HG03442 (cell line): ENCODE measurements around the gene LPP.
A peak's percentile ranks its signal among the peaks of the same experiment; 100 is the strongest.

ENCODE experiments used
- ATAC-seq: cut with Tn5 transposase; IDR thresholded peaks from one replicate; pipeline ENCODE4 v1.9.1; 2021; ENCODE audit warnings: mild to moderate bottlenecking, moderate library complexity; ENCODE audit not compliant: unreplicated experiment

LPP gene

DNA sequence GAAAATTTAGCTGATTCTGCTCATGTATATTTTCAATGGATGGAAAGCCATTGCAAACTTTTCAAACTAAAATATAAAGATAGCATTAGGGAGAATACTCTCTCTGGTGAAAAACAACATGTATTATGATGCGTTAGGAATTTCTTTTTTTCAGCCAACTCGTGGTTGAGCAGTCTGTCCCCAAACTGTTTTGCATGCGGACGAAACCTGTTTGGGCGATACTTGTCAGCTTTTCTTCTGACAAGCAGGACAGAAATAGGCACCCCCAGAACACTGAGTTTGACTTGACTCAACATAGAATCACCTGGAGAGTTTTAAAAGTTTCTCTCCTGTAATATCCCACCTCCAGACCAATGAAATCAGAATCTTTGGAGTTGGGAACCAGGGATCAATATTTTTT is 600.3 kb downstream of the LPP start:
- peak; percentile 48 for ATAC-seq

DNA sequence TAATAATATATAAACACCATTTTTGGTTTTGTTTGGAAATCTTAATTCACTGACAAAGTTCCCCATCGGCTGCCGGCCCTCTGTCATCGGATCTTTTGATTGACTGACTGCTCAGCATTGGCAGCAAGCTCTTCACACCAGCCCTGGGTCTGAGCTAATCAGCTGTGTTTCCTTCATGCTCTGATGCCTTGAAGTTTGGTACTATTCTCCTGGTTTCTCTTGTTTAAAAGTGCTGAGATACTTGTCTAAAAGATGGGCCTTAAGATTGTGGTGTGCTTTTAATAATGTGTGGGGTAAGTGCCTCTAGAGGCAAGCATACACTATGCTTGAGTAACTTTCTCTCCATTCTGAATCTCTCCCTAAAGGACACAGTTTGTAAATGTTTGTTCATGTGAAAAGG is 602.3 kb downstream of the LPP start:
- no peak for ATAC-seq

GRCh38 chr3:188759336-188760005 is 605.5 kb downstream of the LPP start:
- no peak for ATAC-seq

- no peak for ATAC-seq
Observed at GRCh38 chr3:188760408-188760807, 606.5 kb downstream of the LPP start.

- ATAC-seq, result no peak
Observed at GRCh38 chr3:188761439-188761838, 607.5 kb downstream of the LPP start.

GRCh38 chr3:188761964-188762363 is 608.0 kb downstream of the LPP start:
- no peak for ATAC-seq

GRCh38 chr3:188764609-188765008 is 610.7 kb downstream of the LPP start:
- no peak for ATAC-seq

DNA sequence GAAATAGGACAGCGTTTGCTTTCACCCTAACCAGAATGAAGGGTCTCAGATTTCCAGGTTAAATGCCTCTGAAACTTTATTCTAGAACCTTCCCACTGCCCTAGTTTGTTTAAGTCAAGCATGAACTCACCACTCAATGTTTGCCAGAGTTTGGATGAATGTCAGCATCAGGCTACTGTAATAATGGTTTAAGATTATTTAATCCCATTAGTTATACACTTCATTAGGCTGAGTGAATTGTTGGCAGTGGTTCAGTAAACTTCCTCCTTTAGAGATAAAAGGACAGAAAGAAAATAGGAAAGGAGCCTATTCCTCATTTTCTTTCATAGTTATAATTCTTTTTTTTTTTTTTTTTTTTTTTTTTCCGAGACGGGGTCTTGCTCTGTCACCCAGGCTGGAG is 615.9 kb downstream of the LPP start:
- ATAC-seq, result no peak

GRCh38 chr3:188772886-188773285 is 618.9 kb downstream of the LPP start:
- no peak for ATAC-seq

DNA sequence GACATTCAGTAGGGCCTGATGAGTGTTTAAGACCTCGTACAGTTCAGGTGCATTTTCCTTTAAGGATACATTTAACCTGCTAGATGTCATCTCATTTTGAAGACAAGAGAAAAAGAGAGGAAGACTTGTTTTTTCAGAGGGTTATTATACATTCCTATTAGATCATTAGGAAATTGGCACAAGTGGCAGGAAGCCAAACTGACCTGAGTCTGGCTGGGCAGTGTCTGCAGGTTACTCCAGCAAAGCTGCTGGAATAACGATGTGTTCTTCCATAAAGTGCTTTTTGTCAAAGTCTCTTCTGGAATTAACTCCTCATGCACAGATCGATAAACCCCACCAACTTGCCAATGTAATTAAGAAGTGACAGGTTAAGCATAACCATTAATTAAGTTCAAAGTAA is 621.5 kb downstream of the LPP start:
- ATAC-seq, result no peak

GRCh38 chr3:188776447-188776846 is 622.5 kb downstream of the LPP start:
- no peak for ATAC-seq

GRCh38 chr3:188778091-188778852 is 624.3 kb downstream of the LPP start:
- ATAC-seq, result no peak

DNA sequence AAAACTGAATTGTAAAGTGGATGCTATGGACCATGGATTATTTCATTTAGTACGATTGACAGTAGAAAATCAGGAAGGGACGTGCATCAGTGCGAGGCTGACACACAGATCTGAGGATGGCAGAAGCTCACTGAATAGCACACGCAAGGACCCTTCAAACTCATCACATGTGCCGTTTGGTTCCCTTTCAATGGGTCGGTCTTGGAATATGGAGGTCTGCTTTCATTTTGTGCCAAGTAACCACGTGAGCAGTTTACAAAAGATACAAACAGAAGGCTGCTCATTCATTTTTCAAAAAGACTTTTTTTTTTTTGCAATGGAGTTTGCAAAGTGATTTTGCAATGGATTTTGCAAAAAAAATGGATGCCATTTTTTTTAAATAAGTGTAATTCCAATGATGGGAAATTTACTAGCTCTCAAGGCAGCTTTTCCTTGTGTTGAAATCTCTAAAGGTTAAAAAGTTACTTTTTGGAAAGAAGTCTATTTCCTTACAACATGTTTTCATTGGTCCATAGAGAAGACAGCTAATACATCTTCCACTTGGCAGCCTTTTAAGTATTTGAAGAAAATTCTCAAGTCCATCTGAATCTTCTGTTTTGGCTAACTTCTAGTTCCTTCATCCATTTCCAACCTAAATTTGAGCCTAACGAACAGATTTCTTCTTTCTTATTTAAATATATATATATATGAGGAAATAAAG is 625.5 kb downstream of the LPP start:
- ATAC-seq, result no peak

GRCh38 chr3:188780193-188781147 is 626.5 kb downstream of the LPP start:
- no peak for ATAC-seq

GRCh38 chr3:188782613-188783124 is 628.7 kb downstream of the LPP start:
- no peak for ATAC-seq

DNA sequence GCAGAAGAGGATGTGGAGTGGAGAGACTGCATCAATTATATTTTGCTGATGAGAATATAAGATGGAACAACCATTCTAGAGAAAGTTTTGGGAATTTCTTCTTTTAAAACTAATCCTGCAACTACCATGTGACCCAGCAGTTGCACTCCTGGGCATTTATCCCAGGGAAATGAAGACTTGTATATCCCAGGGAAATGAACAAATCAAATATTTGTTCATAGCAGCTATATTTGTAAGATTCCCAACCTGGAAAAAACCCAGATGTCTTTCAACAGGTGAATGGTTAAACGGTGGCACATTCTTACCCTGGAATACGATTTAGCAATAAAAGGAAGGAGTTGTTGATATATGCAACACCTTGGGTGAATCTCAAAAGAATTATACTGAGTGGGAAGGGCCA is 632.5 kb downstream of the LPP start:
- ATAC-seq, result no peak

DNA sequence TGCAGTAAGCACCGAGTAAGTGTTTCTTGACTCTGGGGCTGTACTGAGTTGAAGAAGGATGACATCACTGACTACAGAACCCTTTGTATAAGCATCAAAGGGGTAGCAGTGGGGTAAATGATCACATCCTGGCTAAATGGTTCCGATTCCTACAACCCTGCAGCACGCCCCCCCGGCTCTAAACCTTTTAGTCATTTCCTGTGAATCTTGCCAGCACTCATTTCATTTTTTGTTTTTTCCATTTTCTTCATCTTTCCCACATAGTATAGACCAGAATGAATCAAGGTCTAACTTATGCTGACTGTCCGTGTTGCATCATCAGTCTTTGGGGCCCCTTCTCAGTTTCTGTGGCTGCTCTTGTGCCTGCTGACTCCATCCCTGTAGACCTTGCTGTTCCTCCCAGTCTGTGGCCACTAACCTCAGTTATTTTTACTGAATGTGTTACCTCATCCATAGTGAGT is 634.7 kb downstream of the LPP start:
- no peak for ATAC-seq

DNA sequence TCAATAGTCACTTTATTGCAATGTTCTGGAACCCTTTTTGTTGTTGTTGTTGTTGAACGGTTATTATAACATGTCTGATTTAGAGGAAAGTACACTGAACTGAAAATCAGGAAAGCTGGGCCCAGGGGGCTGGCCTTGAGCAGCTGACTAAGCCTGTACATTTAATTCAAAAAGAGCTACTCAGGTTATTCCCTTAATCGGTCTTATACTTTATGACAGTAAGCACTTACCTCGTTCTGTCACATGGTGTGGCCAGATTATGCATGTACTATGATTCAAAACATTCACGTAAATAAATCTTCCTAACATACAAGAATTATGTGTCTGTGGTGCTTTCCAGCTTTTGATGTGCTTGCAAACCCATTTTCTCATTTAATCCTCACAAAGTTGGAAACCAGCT is 635.3 kb downstream of the LPP start:
- no peak for ATAC-seq

DNA sequence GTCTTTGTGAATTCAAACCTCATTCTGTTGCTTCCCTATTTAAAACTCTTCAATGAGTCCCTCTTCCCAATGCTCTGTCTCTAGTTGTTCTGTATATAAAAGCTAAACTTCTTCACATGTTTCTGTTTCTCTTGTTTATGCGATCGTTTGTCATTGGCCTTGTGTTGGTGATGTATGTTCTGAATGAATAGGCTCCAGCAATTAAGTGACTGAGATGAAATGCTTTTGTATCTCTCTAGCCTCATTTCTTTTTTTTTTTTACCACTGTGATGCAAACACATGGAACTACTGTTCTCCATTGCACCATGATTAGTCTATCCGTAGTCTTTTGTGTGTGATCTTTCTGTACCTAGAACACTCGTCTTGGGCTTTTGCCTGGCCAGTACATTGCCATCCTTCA is 637.4 kb downstream of the LPP start:
- no peak for ATAC-seq

GRCh38 chr3:188792793-188793192 is 638.8 kb downstream of the LPP start:
- ATAC-seq, result no peak
